ENCODE results near the gene RNF4. TPM values are rescaled to one million over a fixed set of nuclear protein-coding genes. Genes with fewer than 3 reads are reported as not detected.

Gene RNF4
- total RNA-seq, 1 experiment from 2014 or later: 44.8 TPM

DNA sequence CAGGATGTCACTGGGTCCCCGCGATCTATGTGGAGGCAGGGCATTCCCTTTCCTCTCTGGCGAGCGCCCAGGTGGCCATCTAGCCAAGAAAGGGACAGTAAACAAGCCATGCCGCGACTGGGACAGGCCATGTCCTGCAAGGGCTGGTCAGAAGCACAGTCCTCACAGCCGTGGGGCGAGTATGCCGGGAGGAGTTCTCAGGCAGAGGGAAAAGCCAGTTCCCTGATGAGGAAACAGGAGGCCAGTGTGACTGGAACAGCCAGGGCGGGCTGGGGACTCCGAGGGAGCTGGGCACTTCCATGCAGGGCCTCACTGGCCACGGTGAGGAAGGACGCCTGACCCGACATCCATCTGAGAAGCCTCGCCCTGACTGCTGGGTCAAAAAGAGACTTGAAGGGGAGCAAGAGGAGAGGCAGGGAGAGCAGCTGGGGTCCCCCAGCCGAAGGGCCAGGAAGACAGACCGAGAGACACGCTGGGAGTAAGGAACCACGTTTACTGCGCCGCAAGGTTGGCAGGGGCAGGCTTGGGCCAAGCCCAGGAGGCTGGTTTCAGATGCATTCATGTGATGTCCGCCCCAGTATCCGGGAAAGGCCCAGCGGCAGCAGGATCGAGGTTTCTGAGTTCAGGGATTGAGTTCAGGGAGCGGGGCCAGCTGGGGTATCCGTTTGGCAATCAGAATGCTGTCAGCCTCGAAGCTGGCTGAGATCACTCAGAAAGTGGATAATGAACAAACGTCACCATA, 35.1 kb upstream of the RNF4 start:
- Histone ChIP-seq H3K36me3 (no peaks in the 10 kb centered on the region), H3K9me3 (no peaks in the 10 kb centered on the region), H3K27me3 (no peaks in the 10 kb centered on the region), H3K4me3 (no peak overlapping the region)
- no peak for DNase-seq

DNA sequence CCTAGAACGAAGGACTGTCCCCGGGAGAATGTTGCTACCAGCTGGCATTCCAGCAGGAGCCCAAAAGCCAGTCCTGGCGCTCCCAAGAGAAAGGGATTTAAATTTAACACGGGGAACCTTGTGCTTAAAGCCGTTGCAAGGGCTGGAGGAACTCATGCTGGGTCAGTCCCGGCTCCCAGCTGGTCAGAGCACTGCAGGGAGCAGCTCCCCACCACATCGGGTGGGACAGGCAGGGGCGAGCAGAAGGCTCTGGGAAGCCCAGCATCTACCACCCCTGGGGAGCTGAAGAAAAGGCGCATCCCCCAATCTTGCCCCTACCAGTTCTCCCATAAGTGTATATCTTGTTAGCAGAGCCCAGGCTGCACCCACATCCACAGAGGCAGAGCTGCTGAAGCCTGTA, 34.5 kb upstream of the RNF4 start:
- no peak for DNase-seq

DNA sequence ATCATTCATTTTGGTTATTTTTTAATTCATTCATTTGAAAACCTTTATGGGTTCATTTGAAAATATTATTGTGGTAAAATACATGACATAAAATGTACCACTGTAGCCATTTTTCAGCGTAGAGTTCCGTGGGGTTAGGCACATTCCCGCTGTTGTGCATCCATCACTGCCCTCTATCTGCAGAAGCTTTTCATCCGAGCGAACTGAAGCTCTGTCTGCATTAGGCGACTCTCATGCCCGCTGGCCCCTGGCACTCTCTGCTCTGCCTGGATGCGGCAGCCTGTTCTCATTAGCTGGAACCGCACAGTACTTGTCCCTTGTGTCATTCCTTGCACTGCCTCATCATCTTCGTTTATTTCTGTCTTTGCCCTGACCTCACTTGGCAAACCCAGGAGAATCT, 32.6 kb upstream of the RNF4 start:
- Histone ChIP-seq H3K27me3 (no peaks in the 10 kb centered on the region), H3K36me3 (no peaks in the 10 kb centered on the region), H3K9me3 (no peaks in the 10 kb centered on the region), H3K4me3 (no peak overlapping the region)
- DNase-seq: no peak

More for the DNA sequence above, 34.5 kb upstream of the RNF4 start:
- Histone ChIP-seq H3K27me3 (no peaks in the 10 kb centered on the region), H3K9me3 (no peaks in the 10 kb centered on the region), H3K4me3 (no peak overlapping the region), H3K36me3 (no peaks in the 10 kb centered on the region)

DNA sequence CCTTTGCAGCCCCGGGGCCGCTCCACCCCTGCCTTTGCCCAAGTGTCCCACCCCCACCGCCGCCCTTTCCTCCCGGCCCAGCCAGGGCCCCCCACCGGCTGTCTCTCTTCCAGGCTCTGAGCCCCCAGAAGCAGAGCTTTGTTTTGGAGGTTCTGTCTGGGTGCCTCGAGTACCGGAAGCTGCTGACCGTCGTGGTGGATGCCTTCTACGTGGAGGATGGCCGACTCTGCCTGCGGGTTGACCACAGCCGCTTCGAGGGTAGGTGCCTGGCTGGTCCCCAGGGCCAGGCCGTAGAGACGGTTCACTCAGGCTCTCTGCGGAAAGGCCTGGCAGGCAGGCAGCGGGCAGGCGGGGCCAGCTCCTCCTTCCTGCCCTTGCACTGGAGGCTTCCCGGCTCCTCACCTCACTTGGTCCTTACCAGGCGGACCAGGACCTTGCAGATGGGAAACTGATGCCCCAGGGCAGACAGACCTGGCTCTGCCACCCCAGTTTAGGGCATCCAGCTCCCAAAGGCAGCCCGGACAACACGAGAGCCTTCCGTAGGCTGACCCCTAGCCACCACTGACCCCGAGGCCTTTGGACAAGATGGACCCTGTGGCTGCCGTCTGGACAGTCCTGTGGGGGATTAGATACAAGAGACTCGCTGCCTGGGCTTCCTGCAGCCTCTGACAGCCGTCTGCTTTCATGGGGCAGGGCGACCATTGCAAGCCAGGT, 32.0 kb upstream of the RNF4 start:
- no peak for DNase-seq
- H3K9me3 ChIP-seq: no peaks in the 10 kb centered on the region
- H3K36me3 ChIP-seq: no peaks in the 10 kb centered on the region
- no peaks in the 10 kb centered on the region for H3K27me3 ChIP-seq
- H3K4me3 ChIP-seq: no peak overlapping the region

DNA sequence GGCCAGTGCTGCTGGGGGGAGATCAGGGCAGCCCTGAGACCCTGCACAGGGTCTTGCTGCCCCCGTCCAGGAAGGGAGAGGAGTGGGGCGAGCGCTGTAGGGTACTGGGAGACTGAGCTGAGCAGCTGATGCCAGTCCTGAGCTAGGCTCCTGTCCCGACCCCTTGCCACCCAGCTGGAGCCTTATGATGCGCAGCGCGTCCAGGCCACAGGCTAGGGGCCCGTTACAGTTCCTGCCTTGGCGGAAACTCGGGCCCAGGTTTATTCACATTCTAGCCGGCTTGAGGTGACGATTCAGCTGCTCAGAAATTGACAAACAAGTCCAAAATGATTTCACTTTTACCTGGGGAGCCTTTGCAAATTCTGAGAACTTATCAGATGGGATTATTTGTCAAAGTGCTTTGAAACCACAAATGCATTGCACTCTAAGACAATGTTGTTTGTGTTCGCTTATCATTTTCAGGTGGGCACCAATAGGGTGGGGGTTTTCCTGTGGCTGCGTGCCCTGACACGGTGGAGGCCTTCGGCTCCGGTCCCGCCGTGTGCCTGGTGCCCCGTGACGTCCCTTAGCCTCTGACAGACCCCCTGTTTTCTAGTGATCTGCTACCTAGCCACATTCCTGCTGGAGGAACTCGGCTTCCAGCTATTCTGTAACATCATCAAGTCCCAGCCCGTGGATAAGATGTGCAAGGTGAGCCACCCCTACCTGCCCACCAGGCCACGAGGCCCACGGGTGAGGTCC, 31.3 kb upstream of the RNF4 start:
- H3K4me3 ChIP-seq: no peak overlapping the region
- H3K36me3 ChIP-seq: no peaks in the 10 kb centered on the region
- H3K9me3 ChIP-seq: no peaks in the 10 kb centered on the region
- no peak for DNase-seq
- H3K27me3 ChIP-seq: no peaks in the 10 kb centered on the region

DNA sequence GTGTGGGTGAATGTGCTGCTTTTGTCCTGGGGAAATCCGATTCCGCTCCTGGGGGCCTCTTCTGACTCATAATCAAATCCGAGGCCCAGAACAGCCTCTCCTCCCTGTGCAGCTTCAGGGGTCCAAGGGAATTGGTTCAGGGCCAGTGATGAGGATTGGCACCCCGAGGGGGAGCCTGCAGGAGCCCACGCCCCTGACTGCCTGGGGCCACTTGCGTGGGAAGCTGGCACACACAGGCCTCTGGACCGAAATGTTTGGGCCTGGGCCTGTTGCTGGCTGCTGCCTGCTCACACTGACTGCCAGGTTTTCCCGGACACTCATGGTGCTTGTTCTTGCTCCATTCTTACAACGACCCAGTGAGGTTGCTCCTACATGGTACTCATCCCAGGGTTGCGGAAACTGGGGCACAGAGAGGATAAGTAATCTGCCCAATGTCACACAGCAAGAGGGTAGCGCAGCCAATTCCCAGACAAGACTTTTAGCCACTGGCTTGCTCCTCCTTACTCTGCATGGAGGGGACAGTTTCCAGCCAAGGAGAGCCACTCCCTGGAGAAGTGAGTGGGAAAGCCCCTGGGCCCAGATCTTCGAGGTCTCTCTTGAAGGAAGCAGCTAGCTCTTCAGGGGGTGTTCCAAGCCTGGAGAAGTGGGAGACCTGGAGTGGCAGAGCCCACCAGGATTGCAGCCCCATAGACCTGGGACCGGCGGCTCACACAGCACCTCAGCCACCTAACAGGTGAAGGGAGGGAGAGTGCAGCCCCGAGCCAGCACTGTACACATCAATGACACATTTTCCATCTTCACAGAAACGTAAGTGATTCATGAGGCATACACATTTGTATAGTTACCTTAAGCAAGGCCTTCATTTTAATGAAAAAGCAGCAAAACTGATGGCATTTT, 29.8 kb upstream of the RNF4 start:
- Histone ChIP-seq H3K27me3 (no peaks in the 10 kb centered on the region), H3K9me3 (no peaks in the 10 kb centered on the region), H3K36me3 (no peaks in the 10 kb centered on the region), H3K4me3 (no peak overlapping the region)
- DNase-seq: no peak

DNA sequence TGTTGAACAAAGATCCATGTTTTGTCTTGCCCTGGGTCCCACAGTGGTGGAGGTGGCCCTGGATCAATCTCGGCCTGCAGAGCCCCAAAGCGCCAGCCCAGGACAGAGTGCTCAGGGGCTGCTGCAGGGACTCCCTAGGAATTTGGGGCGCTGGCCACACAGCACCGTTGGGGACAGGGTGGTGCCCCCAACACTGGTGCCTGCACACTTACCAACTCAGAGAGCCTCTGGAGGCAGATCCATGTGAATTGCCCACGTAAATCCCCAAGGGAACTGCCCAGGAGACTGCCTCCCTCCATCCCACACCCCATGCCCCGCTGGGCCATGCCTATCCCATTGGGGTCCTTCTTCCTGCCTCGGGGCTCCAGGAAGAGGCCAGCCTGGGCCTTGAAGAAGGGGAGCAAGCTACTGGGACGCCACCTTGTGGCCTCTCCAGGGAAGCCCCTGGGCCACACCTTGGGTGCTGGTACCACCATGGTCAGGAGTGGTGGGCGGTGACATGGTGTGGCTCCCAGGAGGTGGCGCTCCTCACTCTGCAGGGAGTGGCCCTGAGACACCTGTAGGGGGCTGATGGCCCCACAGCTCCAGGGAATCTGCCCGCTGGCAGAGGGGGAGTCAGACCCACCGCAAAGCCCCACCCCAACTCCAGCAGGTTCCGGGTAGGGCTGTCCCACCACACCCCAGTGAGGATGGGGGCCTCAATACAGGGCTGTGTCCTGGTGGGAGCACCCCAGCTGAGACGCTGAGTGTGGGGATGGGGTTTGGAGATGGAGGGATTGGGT, 27.3 kb upstream of the RNF4 start:
- Histone ChIP-seq H3K4me3 (no peak overlapping the region), H3K36me3 (no peaks in the 10 kb centered on the region), H3K9me3 (no peaks in the 10 kb centered on the region), H3K27me3 (no peaks in the 10 kb centered on the region)
- peak; percentile 54 for DNase-seq

DNA sequence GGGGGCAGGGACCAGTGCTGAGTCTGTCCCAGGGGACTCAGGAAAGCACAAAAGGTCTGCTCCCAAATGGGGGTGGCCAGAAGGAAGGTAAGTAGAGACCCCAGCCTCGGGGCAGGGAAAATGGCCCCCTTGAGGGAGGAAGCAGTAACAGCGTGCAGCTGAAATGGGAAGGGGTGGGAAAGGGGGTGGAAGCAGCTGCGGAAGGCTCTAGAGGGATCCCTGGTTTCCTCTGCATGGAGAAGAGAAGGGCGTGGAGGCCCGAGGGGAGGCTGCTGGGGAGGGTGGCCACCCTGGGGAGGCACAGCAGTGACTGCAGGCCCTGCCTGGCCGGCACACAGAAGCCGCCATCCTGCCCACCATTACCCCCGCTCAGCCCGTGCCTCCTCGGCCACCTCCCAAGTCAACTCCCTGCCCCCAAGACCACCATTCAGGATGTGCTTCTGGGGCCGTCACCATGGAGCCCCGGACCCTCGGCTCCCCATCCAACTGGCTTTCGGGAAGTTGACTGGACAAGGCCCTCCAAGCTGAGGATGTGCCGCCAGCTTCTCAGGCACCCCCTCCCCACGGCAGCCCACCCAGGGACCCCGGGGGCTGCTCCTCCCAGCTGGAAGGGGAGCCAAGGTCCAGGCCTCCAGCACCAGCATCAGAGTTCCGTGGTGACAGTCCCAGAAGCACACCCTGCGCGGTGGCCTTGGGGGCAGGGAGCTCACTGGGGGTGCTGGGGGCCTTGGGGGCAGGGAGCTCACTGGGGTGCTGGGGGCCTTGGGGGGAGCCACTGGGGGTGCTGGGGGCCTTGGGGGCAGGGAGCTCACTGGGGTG, 26.5 kb upstream of the RNF4 start:
- H3K9me3 ChIP-seq: no peaks in the 10 kb centered on the region
- DNase-seq: no peak
- no peak overlapping the region for H3K4me3 ChIP-seq
- H3K27me3 ChIP-seq: no peaks in the 10 kb centered on the region
- H3K36me3 ChIP-seq: no peaks in the 10 kb centered on the region

DNA sequence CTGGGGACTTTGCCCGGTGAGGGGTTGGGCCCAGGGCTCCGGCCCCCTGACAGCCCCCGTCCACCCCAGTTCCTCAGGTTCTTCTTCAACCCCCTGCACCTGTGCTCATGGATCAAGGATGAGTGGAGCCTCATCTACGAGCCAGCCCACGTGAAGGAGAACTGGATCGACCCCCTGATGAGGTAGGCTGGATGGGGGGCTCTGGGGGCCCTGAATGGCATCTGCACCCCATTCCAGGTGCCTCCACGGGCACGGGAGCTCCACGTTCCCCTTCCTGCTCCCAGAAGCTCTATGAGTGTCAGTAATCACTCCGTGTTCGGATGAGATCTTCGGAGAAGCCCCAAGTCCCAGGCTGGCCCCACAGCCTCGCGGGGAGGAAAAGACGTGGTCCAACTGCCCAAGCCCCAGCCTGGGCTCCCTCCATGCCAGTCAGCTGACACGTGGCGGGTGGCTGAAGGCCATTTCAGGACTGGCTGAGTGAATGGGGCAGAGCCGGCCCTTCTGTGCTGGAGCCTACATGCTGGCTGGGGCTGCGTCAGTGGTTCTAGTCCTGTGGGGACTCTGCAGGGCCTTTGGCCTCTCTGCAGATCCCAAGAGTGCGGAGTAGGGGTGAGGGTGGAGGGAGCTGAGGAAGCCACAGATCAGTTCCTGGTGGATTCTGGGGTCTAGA, 25.7 kb upstream of the RNF4 start:
- no peaks in the 10 kb centered on the region for H3K9me3 ChIP-seq
- no peaks in the 10 kb centered on the region for H3K36me3 ChIP-seq
- H3K4me3 ChIP-seq: no peak overlapping the region
- DNase-seq: no peak
- no peaks in the 10 kb centered on the region for H3K27me3 ChIP-seq

DNA sequence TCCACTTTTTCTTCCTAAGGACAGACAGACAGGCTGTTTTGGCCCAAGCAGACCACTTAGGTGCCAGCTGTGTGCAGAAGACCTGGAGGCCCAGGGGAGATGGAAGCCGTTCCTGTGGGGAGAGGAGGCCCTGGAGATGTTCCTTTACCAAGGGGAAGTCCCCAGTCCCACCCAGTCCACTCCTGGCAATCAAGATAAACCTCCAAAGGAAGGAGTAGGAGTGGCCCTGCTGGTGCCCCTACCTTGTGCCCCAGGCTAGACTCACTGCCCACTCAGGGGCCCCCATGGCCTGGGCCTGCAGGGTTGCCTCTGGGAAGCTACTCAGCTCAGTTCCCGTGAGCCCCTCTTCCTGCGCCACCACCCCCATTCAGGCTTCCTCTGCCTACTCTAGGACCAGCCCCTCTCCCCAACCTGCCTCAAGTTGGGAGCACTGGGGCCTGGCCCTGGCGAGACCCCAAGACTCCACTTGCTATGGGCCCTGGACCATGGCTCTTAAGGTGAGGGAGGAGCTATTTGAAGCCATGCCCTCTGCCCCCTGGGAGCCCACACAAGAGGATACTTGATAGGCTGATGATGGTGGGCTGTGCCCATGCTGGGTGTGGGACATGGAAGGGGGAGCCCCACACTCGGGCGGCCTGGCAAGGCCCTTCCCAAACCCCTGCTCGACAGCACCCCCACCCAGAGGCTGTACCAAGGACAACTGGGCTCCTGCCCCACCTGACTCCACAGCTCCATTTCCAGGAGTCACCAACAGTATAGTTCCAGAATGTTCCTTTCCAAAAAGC, 24.8 kb upstream of the RNF4 start:
- H3K9me3 ChIP-seq: no peaks in the 10 kb centered on the region
- H3K36me3 ChIP-seq: no peaks in the 10 kb centered on the region
- DNase-seq: no peak
- H3K27me3 ChIP-seq: no peaks in the 10 kb centered on the region
- H3K4me3 ChIP-seq: no peak overlapping the region

DNA sequence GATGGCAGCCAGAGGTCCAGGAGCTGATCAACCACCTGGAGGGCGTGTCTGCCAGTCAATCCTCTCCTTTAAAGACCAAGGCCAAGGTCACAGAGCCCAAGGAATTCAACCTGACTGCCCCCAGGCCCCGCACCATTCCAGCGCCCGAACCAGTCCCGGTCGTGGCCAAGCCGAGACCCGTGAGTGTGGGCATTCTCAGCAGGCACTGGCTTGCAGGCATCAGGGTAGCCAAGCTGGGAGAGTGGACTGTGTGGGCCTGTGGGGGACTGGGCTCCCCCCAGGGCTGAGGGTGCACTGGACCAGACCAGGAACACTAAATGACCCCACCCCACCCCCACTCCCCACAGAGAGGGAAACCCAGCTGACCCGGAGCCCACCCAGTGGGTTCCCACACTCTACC, 23.8 kb upstream of the RNF4 start:
- Histone ChIP-seq H3K4me3 (no peak overlapping the region), H3K36me3 (no peaks in the 10 kb centered on the region), H3K9me3 (no peaks in the 10 kb centered on the region), H3K27me3 (no peaks in the 10 kb centered on the region)
- no peak for DNase-seq

DNA sequence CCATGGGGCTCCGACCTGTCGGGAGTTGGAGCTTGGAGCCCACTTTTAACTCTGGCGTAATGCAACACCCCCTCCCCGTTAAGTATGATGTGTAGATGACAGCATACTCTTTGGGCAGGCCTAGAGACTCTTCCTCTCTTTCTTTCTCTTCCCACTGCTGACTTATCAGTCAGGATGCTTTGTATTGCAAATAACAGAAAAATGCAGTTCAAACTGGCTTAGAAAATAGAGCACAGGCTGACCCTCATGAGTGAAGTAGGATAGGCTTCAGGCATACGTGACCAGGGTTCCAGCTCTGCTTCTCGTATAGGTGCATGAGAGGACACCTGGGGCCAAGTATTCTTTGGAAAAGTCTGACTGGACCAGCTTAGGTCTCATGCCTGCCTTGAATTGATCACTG, 23.3 kb upstream of the RNF4 start:
- H3K9me3 ChIP-seq: no peaks in the 10 kb centered on the region
- H3K36me3 ChIP-seq: no peaks in the 10 kb centered on the region
- no peak for DNase-seq
- no peak overlapping the region for H3K4me3 ChIP-seq
- H3K27me3 ChIP-seq: no peaks in the 10 kb centered on the region

DNA sequence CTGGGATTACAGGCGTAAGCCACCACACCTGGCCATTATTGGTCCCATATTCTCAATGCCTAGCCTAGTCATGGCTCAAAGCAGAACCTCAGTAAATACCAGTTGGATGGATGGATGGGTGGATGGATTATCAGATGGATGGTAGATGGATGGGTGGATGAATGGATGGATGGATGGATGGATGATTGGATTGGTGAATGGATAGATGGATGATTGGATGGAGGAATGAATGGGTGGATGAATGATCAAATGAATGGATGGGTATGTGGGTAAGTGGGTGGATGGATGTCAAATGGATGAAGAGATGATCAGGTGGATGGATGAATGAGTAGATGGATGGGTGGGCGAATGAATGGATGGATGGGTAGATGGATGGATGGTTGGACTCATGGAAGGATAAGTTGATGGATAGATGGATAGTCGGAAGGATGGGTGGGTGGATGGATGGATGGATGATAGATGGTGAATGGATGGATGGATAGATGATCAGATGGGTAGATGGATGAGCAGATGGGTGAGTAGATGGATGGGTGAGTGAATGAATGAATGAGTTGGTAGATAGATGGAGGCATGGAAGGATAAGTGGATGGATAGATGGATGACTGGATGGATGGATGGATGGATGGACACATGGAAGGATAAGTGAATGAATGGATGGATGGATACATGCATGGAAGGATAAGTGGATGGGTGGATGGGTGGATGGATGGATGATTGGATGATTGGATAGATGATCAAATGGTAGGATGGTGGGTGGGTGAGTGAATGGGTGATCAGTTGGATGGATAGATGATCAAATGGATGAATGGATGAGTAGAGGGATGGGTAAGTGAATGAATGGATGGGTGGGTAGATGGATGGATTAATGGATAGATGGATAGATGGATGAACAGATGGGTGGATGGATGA, 22.0 kb upstream of the RNF4 start:
- H3K27me3 ChIP-seq: no peaks in the 10 kb centered on the region
- DNase-seq: no peak

More for the DNA sequence above, 22.0 kb upstream of the RNF4 start:
- Histone ChIP-seq H3K9me3 (no peaks in the 10 kb centered on the region), H3K4me3 (no peak overlapping the region), H3K36me3 (no peaks in the 10 kb centered on the region)
